NK-92 (cell line): ENCODE results near the gene RPS14.

Experiments
- DNase-seq: peaks from one replicate; lab custom pipeline; 2025; ENCODE audit not compliant: unreplicated experiment; lab: John Stamatoyannopoulos, UW

The RPS14 gene

DNA sequence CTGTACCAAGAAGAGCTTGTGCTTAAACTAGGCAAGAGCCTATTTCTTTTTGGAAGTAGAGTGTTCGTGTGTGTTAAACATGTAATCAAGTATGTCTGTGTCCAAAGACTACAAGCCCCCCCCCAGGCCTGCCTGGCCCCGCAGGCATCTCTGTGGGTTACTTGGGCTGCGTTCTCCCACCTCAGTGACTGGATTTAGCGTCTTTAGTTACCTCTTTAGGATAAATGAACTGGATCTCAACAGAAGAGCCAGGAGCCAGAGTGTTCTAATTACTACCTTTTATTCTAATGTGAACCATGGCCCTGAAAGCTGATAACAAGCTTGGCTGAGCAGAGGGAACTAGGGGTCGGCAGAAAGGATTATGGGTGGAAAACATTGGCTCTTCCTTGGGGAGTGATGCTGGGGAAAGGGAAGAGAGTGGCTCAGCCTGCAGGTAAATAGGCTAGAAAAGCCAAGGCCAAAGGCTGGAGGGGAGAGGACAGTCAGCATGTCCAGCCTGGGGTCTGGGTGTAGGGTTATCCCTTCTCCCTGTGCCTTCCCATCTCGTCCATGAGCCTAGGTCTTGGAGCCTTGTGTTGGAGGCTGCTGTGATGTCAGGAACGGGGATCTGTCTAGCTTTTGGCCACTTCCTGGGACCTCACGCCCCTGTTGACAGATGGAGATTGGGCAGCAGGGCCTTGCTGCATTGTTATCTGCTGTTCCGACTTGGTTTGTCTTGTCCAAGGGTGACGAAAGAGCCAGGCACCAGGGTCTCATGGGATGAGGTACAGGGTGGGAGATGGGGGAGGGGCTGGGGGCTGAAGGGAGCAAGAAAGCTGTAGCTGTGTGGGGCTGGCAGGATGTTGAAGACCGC, 47.9 kb downstream of the RPS14 start:
- no peak for DNase-seq

DNA sequence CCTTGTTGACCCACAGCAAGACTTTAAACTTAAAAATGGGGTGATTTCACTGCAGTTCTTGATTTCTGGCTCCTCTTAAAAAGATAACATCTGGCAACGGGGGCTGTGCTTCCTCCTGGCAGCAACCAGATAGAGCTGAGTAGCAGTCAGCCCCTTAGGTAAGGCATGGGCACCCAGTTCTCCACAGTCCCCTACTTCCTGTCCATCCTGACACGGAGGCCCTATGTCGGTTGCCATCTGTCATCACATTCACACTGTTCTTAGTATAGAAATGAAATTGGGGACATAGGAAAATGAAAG, 48.5 kb downstream of the RPS14 start:
- no peak for DNase-seq

DNA sequence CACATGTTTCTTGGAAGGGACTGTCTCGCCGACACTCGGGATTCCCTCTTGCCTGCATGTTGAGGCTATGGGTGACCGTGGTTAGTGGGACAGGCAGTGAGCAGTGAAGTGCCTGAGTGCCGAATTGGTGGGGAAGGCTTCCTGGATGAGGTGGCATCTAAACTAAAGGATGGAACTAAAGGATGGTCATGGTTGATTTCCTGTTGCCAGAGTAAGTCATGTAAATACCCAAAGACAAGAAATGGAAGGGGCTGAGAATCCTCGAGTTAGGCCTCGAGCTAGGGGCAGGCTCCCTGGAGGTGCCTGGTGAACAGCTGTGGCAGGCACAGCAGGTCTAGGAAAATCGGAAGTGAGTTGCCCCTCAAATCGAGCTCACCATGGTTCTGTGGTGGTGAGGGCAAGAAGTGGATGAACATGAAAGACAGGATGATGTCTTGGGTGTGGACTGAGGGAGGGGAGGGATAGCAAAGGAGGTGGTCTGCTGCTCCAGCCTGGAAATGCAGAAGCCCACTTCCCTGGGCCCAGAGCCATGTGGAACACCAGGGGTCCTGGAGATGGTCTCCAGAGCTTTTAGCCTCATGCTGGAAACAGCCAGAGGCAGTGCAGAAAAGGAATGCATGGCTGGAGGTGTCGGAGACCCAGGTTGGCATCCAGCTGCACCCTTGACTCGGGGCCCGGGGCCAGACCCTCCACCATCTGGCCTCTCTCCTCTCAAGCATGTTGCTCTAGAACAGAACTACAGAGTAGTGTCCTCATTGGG, 49.0 kb downstream of the RPS14 start:
- no peak for DNase-seq

- no peak for DNase-seq
Measured at GRCh38 chr5:150399524-150400211, 49.9 kb downstream of the RPS14 start.

- no peak for DNase-seq
Measured at GRCh38 chr5:150398722-150399523, 50.6 kb downstream of the RPS14 start.

DNA sequence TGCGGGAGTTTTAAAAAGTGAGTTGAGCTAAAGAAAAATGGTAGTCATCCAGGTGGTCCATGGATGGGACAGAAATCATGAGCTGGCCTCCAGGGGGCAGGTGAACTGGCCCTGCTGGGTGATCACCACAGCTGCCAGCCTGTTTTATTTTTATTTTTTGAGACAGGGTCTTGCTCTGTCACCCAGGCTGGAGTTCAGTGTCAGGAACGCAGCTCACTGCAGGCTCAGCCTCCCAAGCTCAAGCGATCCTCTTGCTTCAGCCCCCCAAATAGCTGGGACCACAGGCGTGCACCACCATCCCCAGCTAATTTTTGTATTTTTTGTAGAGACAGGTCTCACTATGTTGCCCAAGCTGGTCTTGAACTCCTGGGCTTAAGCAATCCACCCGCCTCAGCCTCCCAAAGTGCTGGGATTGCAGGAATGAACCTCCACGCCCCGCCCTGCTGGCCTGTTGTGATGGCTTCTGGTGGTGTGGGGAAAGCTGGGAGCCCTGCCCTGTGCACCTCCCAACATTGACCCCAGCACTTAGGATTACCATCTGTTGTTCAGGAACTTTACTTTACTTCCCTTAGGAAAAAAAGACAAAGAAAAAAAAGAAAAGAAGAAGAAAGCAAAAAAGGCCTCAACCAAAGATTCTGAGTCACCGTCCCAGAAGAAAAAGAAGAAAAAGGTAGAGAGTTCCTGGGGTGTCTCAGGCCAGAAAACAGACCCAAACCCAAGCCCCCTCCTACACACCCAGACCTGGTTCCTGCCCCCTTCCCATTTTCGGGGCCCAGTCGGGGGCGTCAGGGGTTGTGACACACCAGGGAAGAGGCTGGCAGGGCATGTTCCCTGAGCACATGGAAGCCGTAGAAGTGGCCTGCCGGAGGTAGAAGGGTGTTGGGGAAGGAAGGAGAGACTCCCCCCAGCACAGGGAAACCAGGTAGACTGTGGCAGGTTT, 51.5 kb downstream of the RPS14 start:
- no peak for DNase-seq

DNA sequence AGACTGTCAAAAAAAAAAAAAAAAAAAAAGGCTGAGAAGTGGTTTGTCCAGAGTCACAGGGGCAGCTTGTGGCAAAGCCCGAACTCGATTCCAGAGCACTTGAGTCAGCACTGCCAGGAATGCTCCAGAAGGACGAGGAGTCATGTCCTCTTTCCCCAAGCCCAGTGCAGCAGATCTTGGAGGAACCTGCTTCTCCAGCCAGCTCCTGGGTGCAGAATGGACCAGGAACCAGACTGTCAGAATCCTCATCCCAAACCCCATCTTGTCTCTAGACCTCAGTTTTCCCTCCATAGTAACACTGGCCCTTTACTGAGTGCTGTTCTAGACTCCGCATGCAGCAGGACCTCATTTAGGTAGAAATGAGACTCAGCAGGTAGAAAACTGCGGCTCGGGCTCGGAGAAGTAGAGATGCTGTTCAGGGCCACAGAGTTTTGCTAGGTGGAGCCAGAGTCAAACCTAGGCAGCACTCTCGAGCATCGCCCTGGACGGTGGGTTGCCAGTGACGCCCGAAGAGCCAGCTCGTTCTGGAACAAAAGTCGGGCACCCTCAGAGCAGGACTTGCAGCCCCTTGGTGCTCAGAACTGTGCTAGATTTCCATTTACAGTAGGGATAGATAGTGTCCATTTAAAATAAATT, 52.3 kb downstream of the RPS14 start:
- DNase-seq = no peak

DNA sequence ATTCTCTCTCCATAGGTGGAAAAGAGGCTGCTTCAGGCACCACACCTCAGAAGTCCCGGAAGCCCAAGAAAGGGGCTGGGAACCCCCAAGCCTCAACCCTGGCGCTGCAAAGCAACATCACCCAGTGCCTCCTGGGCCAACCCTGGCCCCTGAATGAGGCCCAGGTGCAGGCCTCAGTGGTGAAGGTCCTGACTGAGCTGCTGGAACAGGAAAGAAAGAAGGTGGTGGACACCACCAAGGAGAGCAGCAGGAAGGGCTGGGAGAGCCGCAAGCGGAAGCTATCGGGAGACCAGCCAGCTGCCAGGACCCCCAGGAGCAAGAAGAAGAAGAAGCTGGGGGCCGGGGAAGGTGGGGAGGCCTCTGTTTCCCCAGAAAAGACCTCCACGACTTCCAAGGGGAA, 53.3 kb downstream of the RPS14 start:
- no peak for DNase-seq

GRCh38 chr5:150395688-150395975, 53.9 kb downstream of the RPS14 start:
- DNase-seq = no peak

GRCh38 chr5:150394912-150395687, 54.4 kb downstream of the RPS14 start:
- no peak for DNase-seq

DNA sequence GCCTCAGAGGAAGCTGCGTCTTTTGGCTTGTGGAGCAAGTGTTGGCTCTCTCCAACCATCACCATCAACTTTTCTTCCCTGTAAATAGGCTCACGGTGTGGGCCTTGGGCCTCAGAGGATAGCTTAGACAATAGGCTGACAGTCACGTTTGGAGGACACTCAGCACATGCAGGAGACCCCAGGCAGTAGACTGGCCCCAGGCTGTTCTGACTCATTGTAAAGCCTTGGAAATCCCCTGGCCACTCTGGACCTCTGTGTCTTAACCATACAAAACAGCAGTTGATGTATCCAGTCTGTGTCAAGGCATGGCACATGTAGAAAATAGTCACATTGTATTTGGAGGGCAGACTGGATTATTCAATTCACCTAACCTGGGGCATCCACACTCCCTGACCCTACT, 55.4 kb downstream of the RPS14 start:
- DNase-seq = no peak

DNA sequence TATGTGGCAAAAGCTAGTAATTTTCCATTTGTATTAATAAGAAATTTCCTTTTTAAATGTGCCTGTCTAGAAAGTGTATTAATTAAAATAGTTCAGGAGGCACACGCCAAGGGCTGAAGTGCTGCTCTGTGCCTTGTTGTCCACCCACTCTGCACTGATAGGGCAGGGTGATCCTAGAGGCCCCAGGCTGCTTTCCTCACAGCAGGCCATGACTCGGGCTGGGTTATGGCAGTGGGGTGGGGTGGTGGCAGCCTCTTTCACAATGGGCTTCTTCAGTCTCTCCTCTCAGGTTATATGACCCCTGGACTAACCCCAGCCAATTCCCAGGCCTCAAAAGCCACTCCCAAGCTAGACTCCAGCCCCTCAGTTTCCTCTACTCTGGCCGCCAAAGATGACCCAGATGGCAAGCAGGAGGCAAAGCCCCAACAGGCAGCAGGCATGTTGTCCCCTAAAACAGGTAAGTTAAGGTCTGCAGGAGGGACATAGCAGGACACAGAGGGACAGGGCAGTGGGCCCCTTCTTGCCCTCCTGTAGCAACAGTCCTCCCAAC, 56.4 kb downstream of the RPS14 start:
- no peak for DNase-seq

DNA sequence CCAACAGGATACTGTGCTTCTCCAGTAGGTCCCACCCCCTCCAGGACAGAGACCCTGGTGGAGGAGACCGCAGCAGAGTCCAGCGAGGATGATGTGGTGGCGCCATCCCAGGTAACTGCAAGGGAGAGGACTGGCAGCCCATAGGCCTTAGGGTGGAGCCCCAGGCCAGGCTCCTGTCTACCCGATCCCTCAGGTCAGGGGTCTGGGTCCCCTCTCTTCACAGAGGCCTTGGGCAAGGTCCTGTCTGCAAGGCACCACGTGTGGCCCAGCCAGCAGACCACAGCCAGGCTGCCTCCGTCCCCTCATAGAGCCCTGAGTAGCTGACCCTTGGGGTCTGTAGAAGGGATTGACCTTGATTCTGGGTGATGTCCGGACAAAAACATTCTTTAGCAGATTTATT, 56.9 kb downstream of the RPS14 start:
- no peak for DNase-seq
